DMS 273 (cell line): ENCODE results near the gene PPFIBP1.
"Not testable (repeated sequence)": the region's sequence is repeated elsewhere in the genome, so short reads cannot be mapped to it uniquely, and the experiment has no call there.

Experiments
- DNase-seq: peaks from one replicate; lab custom pipeline; 2025; ENCODE audit not compliant: unreplicated experiment; lab: John Stamatoyannopoulos, UW

PPFIBP1 gene

GRCh38 chr12:27622436-27623195 lies 98.6 kb downstream of the PPFIBP1 start:
- no peak for DNase-seq

DNA sequence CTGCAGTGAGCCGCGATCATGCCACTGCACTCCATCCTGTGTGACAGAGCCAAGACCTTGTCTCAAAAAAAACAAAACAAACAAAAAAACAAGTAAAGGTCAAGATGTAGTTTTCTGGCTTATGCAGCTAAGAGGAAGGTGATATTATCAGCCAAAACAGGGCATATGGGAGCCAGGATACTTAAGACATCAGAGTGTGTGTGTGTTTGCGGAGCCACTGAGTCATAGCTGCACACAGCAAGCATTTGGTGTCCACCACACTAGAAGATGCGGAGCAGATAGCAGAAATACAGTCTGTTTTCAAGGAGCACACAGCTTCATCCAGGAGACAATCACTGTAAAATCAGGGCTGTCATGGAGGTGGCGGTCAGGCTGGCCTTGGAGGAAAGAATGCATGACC lies 99.6 kb downstream of the PPFIBP1 start:
- DNase-seq: no peak

- DNase-seq: no peak
Measured at GRCh38 chr12:27624586-27624985, 100.6 kb downstream of the PPFIBP1 start.

GRCh38 chr12:27627123-27627852 lies 103.3 kb downstream of the PPFIBP1 start:
- no peak for DNase-seq

GRCh38 chr12:27627853-27628469 lies 104.0 kb downstream of the PPFIBP1 start:
- DNase-seq: not testable (repeated sequence)

GRCh38 chr12:27630219-27630618 lies 106.2 kb downstream of the PPFIBP1 start:
- DNase-seq: not testable (repeated sequence)

DNA sequence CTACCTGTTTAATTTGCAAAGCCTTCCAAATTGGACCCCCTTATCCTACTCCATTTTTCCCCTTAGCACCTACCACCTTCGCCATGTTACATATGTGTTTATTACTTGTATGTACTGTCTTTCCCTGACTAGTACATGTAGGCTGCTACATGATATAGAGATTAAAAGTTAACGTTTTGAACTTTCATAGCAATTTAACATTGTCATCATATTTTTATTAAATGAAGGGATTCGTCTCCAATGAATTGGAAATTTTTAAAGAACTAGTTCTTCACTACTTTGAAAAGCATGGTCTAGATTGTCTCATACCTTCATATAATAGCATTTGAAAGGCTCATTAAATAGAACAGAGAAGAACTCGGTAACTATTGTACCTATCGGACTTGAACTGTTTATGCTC lies 107.4 kb downstream of the PPFIBP1 start:
- no peak for DNase-seq

DNA sequence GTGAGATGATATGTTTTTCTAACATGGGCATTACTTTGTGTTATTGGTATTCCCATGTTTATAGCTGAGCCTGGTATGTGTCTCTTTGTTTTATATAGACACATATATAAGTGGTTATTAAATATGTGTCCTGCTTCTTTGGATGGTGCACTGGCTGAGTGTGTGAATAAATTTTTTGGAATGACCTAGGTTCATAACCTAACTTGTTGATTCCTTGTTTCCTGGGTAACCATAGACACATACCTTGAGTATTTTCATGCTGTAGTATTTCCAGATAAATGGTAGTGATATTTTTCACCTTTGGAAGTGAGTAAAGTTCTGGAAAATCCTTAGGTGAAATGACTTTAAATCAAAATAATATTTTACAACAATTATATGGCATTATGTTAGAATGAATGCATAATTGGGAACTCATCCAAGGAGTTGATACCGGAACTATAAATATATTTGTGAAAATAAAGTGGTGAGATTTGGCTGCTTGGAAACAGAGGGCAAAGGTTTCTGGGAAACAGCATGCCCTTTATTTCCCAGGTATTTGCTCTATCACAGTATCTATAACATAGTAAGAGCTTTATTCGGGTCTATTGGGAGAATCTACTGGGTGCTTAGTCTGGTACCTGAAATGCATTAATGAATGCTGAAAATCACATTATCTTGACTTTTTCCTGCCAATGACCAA lies 107.9 kb downstream of the PPFIBP1 start:
- DNase-seq: no peak

- DNase-seq: peak; percentile 51
Measured at GRCh38 chr12:27635349-27635972, 111.5 kb downstream of the PPFIBP1 start.

- DNase-seq: not testable (repeated sequence)
Measured at GRCh38 chr12:27636569-27636968, 112.6 kb downstream of the PPFIBP1 start.

DNA sequence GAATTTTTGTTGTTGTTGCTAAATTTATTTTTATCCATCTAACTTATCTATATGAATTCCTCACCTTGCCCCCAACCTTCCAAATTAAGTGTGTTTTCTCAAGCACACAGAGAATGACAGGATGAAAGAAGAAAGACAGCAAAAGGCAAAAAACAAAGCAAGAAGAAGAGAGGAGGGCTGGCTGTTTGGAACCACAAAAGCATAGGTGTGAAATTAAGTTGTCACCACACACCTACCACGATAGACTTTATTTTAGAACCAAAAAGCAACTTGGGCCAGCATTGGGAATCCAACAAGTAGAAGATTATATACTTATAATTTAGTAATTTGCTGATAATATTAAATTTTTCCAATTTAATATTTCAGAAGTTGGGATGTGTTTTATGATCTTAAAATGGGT lies 113.5 kb downstream of the PPFIBP1 start:
- no peak for DNase-seq

GRCh38 chr12:27639265-27639664 lies 115.3 kb downstream of the PPFIBP1 start:
- DNase-seq: no peak

DNA sequence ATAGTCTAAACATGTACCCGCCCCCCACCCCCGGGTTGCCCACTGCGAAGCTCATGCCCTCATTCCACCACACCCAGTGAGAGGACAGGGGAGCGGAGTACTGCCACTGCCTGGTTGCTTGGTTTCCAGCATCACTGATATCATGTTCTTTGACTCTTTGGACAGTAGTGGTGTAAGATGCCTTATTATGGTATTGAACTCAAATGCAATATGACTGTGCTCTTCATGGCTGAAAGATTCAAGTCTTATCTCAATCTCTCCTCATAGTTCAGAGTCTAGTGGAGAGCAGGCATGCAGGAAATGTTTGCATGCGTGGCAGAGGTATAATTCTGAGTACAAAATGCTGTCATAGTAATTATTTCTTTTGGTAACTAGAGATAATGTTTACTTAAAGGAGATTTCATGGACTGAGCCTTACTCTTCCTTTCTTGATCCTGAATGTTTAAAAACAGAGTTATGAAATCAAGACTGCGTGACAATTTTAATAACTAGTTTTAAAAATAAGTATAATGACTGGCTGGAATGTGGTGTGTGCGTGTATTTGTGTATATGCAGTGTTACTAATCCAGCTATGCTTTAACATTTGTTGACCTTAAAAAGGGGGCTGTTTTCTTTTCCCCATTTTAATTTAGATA lies 116.7 kb downstream of the PPFIBP1 start:
- not testable (repeated sequence) for DNase-seq

- DNase-seq: not testable (repeated sequence)
Measured at GRCh38 chr12:27642361-27642760, 118.4 kb downstream of the PPFIBP1 start.

DNA sequence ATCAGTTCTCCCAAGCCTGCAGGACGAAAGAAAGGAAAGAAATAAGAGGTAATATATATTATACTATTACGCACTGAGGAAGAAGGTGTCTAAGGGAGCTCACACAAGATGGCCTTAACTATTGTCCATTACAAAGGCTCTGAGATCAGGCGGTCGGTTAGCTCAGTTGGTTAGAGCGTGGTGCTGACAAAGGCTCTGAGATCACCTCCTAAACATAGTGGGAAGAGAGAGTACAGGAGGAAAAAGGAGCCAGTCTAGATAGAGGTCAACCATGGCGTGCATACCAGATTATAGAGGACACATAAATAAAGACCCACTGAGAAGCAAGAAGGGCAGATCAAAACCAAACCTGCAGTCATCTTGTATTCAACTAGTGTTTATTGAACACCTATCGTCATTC lies 118.9 kb downstream of the PPFIBP1 start:
- DNase-seq: not testable (repeated sequence)

GRCh38 chr12:27644158-27644845 lies 120.3 kb downstream of the PPFIBP1 start:
- peak; percentile 5 for DNase-seq

DNA sequence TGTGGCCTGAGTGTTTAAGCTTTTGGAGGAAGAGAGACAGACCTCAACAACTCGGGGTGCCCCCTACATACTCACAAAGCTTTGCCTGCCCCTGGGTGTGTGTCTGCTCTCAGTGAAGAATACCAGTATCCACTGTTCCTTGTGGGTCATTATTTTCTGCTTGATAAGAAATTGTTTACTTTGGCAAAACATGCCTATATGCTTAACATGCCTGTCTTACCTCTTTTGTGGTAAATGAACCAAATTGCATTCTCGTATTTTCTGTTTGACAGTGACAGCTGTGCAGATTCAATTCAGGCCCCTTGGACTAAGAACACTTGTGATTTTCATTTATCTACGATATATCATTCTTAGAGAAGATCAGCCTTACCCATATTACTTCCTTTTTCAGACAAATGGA lies 121.7 kb downstream of the PPFIBP1 start:
- no peak for DNase-seq

DNA sequence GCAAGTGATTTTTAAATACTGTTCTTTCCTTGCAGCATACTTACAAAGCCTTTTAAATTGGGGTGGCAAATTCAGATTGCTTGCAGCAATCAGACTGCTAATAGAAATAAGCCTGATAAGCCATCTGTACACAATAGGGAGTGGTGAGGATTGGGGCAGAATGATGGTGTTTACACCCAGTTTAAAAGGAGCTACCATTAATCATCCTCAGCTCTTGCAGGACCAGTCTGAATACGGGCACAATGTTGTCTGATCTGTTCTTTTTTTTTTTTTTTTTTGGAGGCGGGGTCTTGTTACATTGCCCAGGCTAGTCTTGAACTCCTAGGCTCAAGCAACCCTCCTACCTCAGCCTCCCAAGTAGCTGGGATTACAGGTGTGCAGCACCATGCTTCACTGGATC lies 122.1 kb downstream of the PPFIBP1 start:
- DNase-seq: no peak

DNA sequence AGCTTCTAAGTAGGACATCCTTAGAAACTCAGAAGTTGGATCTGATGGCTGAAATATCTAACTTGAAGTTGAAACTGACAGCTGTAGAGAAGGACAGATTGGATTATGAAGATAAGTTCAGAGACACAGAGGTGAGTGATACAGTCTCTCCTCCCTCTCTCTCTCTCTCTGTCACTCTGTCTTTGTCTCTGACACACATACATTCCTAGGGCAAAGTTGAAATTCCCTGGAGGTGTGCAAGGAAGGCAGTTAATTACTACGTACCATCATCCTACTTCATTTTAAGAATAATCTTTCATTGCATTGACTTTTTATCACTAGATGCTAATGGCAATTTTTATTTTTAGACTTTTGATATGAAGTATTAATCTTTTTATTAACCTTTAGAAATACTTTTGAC lies 126.0 kb downstream of the PPFIBP1 start:
- no peak for DNase-seq

DNA sequence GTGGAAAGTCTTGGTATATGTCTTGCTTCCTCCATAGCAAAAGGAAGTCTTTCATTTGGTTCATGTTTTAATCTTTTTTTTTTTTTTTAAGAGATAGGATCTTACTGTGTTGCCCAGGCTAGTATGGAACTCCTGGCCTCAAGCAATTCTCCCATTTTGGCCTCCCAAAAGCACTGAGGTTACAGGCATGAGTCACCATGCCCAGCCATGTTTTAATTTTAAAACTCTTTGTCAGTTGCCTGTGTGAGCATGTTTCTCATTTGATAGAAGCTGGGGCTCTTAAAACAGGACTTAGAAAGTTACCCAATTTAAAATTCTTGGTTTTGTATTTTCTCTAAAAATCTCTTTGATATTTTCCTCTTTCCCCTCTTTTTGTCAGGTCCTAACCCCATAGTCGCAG lies 127.2 kb downstream of the PPFIBP1 start:
- DNase-seq: no peak
